Neuron (in vitro differentiated cells): ENCODE data around the gene GABPB1.

Experiments used
- H2AFZ ChIP-seq: one replicate; pipeline ENCODE4 v1.6.1; 2013; ENCODE audit warnings: low read depth, mild to moderate bottlenecking, inconsistent platforms, low read length, moderate library complexity
- H3K27me3 ChIP-seq: one replicate; pipeline ENCODE4 v1.6.1; 2013; ENCODE audit warnings: low read length; ENCODE audit not compliant: insufficient read depth
- H3K36me3 ChIP-seq: one replicate; pipeline ENCODE4 v1.6.1; 2013; ENCODE audit warnings: low read length; ENCODE audit not compliant: insufficient read depth
- H3K4me1 ChIP-seq: one replicate; pipeline ENCODE4 v1.6.1; 2013; ENCODE audit warnings: low read length; ENCODE audit not compliant: insufficient read depth
- H3K4me3 ChIP-seq: 2 replicates; pipeline ENCODE4 v1.5.1; 2013; ENCODE audit warnings: mild to moderate bottlenecking, low read length, moderate library complexity
- H3K9me3 ChIP-seq: one replicate; pipeline ENCODE4 v1.6.1; 2013; ENCODE audit warnings: low read length

The GABPB1 gene

DNA sequence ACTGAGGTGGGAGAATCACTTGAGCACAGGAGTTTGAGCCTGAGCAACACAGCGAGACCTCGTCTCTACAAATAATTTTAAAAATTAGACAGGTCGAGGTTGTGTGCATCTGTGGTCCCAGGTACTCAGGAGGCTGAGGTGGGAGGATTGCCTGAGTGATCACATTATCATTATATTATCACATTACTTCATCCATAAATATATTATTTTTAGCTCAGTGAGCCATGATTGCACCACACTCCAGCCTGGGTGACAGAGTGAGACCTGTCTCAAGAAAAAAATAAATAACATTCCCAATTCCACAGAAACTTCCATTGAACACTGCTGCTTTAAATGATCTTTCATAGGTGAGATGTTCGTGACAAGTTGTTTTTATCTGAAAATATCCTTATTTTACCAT, 21.8 kb downstream of the GABPB1 start:
- Histone ChIP-seq H3K4me3 (no peak overlapping the region), H3K9me3 (no peaks in the 10 kb centered on the region), H2AFZ (no peak overlapping the region), H3K27me3 (no peaks in the 10 kb centered on the region), H3K4me1 (no peaks in the 10 kb centered on the region), H3K36me3 (no peaks in the 10 kb centered on the region)

DNA sequence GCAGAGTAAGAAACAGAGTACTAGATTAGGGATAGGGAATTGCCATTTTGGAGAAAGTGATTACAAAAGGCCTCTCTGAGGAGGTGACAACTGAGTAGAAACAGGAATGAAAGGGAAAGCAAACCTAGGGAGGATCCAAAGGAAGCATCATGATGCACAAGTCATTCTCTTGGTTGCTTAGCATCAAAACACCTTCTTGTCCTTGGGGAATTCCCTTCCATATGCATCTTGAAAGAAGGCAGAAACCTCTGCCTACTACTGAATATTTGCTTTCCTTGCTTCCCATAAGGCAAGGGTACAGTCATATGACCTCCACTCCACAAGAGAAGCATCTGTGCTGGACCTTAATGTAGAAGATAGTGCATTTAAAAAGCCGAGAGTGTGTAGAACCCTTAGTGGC, 24.1 kb downstream of the GABPB1 start:
- Histone ChIP-seq H3K4me3 (no peak overlapping the region), H3K9me3 (no peaks in the 10 kb centered on the region), H3K4me1 (no peaks in the 10 kb centered on the region), H3K27me3 (no peaks in the 10 kb centered on the region), H2AFZ (no peak overlapping the region), H3K36me3 (no peaks in the 10 kb centered on the region)

DNA sequence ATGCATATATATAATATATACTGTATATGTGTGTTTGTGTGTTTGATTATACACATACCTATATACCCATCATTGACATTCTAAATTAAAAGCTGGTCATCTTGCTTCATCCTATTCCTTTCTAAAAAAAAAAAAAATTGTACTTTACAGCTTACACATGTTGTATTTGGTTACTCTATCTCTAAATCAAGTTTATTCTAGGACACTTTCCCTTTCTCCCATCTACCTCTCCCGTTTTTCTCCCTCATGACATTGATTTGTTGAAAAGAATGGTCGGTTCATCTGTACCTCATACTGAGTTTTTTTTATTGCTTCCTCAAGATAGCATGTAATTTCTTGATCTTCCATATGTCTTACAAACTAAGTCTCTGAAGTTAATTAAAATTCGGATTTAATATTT, 26.9 kb downstream of the GABPB1 start:
- Histone ChIP-seq H2AFZ (no peak overlapping the region), H3K27me3 (no peaks in the 10 kb centered on the region), H3K4me3 (no peak overlapping the region), H3K4me1 (no peaks in the 10 kb centered on the region), H3K36me3 (no peaks in the 10 kb centered on the region), H3K9me3 (no peaks in the 10 kb centered on the region)

DNA sequence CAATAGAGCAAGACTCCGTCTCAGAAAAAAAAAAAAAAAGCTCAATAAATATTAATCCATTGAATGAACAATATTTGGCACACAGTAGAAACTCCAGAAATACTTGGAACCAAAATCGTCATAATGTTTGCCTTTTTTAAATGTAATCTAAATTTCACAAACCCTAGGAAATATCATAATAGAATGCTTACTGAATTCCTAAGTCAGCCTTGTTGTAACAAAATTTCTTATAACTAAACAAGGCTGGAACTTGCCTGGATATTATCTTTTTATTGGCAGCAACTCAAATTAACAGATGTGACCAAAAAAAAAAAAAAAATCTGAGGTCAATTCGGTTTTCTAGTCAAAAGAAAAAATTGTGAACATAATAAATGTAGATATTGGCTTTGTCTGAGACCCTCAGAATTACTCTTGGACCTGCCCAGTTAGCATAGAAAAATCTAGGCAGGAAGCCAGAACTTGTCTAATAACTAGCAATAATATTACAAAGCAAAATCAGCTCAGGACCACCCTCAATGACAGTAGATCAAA, 33.3 kb downstream of the GABPB1 start:
- Histone ChIP-seq H3K36me3 (no peaks in the 10 kb centered on the region), H2AFZ (no peak overlapping the region), H3K27me3 (no peaks in the 10 kb centered on the region), H3K9me3 (no peaks in the 10 kb centered on the region), H3K4me3 (no peak overlapping the region), H3K4me1 (no peaks in the 10 kb centered on the region)

DNA sequence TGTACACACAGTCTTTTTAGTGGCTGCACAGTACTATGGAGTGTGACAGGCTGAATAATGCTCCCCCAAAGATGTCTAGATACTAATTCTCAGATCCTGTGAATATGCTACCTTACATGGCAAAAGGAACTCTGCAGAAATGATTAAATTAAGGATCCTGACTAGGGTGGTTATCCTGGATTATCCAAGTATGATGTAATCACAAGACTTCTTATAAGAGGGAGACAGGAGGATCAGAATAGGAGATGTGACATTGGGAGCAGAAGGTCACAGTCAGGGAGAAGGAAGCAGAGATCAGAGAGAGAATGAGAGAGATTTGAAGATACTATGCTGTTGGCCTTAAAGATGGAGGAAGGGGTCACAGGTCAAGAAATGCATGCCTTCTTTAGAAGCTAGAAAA, 34.5 kb downstream of the GABPB1 start:
- H3K4me3 ChIP-seq: no peak overlapping the region
- no peak overlapping the region for H2AFZ ChIP-seq
- H3K9me3 ChIP-seq: no peaks in the 10 kb centered on the region
- no peaks in the 10 kb centered on the region for H3K36me3 ChIP-seq
- no peaks in the 10 kb centered on the region for H3K27me3 ChIP-seq
- H3K4me1 ChIP-seq: no peaks in the 10 kb centered on the region

DNA sequence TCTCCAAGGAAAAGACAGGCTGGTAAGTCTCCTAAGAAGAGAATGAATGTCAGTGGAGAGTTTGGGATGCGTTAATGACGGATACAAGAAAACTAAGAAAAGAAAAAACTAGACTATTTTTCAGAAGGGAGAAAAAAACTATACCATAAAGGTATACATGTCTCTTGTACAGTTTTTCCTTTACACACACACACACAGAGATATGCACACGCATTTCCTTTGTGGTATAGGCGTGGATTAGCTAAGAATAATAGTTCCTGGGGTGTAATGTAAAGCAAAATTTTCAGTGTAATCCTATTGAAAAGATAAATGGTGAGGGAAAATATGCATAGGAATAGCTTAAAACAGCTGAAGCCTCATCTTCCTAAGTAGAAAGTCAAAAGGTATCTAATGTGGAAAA, 36.3 kb downstream of the GABPB1 start:
- Histone ChIP-seq H3K4me1 (no peaks in the 10 kb centered on the region), H2AFZ (no peak overlapping the region), H3K27me3 (no peaks in the 10 kb centered on the region), H3K4me3 (no peak overlapping the region), H3K9me3 (no peaks in the 10 kb centered on the region), H3K36me3 (no peaks in the 10 kb centered on the region)

DNA sequence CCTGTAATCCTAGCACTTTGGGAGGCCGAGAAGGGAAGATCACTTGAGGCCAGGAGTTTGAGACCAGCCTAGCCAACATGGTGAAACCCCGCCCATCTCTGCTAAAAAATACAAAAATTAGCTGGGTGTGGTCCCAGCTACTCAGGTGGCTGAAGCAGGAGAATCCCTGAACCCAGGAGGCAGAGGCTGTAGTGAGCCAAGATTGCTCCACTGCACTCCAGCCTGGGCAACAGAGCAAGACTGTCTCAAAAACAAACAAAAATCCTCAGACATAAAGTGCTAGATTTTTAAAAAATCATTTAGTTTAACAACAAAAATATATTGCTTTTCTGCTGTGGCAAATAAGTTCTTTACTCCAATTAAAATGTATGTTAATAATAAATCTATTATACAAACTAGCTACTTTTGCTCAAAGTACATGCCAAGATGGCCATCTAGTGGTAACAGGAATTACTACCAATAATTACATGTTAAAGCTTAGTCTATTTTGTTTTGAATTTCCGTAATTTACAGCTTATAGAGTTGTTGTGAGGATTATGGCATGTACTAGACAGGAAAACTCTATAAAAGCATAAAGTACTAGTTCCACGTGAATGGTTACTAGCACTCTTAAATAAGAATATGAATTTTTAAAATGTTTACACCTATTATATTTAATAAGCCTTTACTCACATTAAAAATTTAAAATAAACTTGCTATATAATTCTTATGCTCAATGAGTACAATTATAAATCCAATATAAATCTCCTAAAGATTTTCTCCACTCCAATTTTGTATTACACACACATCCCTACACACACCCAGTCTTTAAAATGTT, 39.0 kb downstream of the GABPB1 start:
- H3K27me3 ChIP-seq: no peaks in the 10 kb centered on the region
- H3K4me1 ChIP-seq: no peaks in the 10 kb centered on the region
- H3K4me3 ChIP-seq: no peak overlapping the region
- no peaks in the 10 kb centered on the region for H3K36me3 ChIP-seq
- no peak overlapping the region for H2AFZ ChIP-seq
- no peaks in the 10 kb centered on the region for H3K9me3 ChIP-seq

DNA sequence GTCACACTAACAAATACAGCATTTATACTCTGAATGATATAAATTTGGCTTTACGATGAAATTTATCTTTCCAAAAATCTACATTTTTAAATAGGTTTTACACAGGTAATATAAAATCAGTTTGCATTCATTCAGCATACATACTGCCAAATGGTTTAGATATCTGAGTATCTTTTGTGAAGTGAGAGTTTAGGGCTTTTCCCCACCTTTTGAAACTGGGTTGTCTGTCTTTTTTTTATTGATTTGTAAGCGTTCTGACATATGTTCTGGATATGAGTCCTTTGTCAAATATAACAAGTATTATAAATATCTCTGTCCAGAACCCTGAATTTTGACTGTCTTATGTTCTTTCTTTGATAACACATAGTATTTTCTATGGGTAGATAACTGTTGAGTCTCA, 42.4 kb downstream of the GABPB1 start:
- Histone ChIP-seq H3K4me3 (no peak overlapping the region), H3K27me3 (no peaks in the 10 kb centered on the region), H3K4me1 (no peaks in the 10 kb centered on the region), H3K36me3 (peaks cover 3% of the 10 kb centered on the region), H3K9me3 (peaks cover 6% of the 10 kb centered on the region), H2AFZ (no peak overlapping the region)

DNA sequence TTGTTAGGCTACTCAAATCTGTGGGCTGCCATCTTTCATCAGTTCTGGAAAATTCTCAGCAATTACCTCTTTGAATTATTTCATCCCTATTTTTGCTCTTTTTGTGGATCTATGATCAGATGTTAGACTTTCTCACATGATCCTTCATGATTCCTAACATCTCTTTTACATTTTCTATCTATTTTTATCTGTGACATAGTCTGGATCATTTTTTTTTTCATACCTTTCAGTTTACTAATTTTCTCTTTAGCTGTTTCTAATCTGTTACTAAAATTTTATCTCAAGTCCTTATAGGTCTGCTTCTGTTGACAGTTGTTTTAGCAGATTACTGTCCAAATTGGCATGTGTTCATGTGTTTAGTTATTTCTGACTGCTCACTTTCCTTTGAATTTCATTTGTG, 47.2 kb downstream of the GABPB1 start:
- Histone ChIP-seq H3K27me3 (no peaks in the 10 kb centered on the region), H3K9me3 (peaks cover 11% of the 10 kb centered on the region), H3K36me3 (peaks cover 9% of the 10 kb centered on the region), H2AFZ (no peak overlapping the region), H3K4me1 (no peaks in the 10 kb centered on the region), H3K4me3 (no peak overlapping the region)

DNA sequence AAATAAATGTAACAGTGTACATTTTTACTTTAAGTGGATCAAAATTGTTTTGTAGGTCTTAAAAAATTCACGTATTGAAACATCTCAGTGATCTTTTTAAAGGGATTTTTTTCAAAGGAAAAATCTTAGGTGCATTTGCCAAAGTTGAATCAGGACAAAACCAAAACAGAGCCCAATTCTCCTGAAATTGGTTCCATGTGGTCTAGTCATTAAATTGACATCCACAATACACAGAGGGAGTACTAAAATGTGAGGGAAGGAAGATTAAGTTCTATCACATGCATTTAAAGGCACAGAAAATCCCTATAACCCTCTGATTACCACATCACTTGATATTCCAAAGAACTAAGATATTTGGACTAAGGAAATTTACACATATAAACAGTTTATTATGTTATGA, 50.2 kb downstream of the GABPB1 start:
- Histone ChIP-seq H3K9me3 (peaks cover 11% of the 10 kb centered on the region), H2AFZ (no peak overlapping the region), H3K27me3 (no peaks in the 10 kb centered on the region), H3K4me3 (no peak overlapping the region), H3K4me1 (no peaks in the 10 kb centered on the region), H3K36me3 (peaks cover 33% of the 10 kb centered on the region)

DNA sequence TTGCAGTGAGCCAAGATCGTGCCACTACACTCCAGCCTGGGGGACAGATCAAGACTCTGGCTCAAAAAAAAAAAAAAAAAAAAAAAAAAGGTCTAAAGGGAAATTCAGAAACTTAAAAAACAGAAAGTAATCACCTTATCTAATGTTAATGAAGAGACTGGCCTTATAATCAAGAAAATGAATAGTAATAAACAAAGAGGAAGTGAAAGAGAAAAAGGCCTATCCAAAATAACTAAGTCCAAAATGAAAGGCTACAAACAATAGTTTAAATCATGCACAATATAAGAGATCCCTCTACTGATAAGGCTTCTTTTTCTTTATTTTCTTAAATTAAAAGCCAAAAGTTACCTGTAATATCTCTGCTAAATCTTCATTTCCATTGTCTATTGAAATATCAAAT, 52.4 kb downstream of the GABPB1 start:
- Histone ChIP-seq H2AFZ (no peak overlapping the region), H3K9me3 (peaks cover 6% of the 10 kb centered on the region), H3K4me1 (no peaks in the 10 kb centered on the region), H3K36me3 (peaks cover 41% of the 10 kb centered on the region), H3K4me3 (no peak overlapping the region), H3K27me3 (no peaks in the 10 kb centered on the region)

DNA sequence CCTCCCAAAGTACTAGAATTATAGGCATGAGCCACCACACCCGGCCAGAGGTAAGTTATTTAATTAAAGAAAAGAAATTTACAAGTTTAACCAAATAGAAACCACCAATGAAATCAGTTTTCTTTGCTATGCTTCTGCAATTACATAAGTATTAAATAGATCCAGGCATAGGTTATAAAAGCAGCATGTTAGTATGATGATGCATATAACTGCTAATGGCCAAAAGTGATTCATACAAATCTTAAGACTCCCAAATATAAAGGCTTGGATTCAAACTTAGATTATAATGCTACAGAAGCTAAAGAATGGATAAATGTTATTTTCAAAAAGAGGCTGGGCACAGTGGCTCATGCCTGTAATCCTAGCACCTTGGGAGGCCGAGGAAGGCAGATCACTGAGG, 56.7 kb downstream of the GABPB1 start:
- H3K36me3 ChIP-seq: peaks cover 43% of the 10 kb centered on the region
- H2AFZ ChIP-seq: no peak overlapping the region
- no peak overlapping the region for H3K4me3 ChIP-seq
- no peaks in the 10 kb centered on the region for H3K27me3 ChIP-seq
- H3K4me1 ChIP-seq: no peaks in the 10 kb centered on the region
- peaks cover 1% of the 10 kb centered on the region for H3K9me3 ChIP-seq

DNA sequence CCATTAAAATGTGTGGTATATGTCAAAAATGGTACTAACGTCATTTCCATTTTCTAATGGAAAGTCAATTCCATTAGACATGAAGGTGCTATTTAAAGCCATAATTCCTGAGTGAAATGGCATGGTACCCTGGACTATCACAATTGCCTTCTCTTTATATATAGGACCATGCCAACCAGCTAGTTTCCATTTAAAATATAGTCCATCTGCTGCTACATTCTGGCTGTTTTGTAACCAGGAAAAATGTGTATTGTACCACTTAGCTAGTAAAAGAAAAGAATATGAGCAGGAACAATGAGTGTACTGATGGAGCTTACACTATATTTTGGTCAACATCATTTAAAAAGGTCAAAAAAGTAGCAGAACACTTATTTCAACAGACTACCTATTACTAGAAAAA, 59.0 kb downstream of the GABPB1 start:
- no peaks in the 10 kb centered on the region for H3K27me3 ChIP-seq
- peaks cover 34% of the 10 kb centered on the region for H3K36me3 ChIP-seq
- H3K4me1 ChIP-seq: no peaks in the 10 kb centered on the region
- peaks cover 1% of the 10 kb centered on the region for H3K9me3 ChIP-seq
- H3K4me3 ChIP-seq: no peak overlapping the region
- H2AFZ ChIP-seq: no peak overlapping the region

DNA sequence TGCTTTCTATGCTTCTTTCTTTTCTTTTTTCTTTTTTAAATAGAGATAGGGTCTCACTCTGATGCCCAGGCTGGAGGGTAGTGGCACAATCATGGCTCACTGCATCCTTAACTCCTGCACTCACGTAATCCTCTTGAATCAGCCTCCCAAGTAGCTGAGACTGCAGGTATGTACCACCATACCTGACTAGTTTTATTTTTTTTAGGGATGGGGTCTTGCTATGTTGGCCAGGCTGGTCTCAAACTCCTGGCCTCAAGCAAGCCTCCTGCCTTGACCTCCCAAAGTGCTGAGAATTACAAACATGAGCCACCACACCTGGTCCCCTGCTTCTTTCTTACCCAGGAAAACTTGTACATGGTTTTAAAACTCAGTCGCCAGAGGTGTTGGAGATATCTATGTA, 65.2 kb downstream of the GABPB1 start:
- H3K9me3 ChIP-seq: no peaks in the 10 kb centered on the region
- H3K4me3 ChIP-seq: no peak overlapping the region
- H3K36me3 ChIP-seq: peaks cover 37% of the 10 kb centered on the region
- H3K27me3 ChIP-seq: no peaks in the 10 kb centered on the region
- H2AFZ ChIP-seq: no peak overlapping the region
- H3K4me1 ChIP-seq: no peaks in the 10 kb centered on the region
